ENCODE results near the gene HOXA11. TPM values are rescaled to one million over a fixed set of nuclear protein-coding genes. Genes with fewer than 3 reads are reported as not detected.

The HOXA11 gene
- total RNA-seq, 1 donor from 2014 or later = not detected

DNA sequence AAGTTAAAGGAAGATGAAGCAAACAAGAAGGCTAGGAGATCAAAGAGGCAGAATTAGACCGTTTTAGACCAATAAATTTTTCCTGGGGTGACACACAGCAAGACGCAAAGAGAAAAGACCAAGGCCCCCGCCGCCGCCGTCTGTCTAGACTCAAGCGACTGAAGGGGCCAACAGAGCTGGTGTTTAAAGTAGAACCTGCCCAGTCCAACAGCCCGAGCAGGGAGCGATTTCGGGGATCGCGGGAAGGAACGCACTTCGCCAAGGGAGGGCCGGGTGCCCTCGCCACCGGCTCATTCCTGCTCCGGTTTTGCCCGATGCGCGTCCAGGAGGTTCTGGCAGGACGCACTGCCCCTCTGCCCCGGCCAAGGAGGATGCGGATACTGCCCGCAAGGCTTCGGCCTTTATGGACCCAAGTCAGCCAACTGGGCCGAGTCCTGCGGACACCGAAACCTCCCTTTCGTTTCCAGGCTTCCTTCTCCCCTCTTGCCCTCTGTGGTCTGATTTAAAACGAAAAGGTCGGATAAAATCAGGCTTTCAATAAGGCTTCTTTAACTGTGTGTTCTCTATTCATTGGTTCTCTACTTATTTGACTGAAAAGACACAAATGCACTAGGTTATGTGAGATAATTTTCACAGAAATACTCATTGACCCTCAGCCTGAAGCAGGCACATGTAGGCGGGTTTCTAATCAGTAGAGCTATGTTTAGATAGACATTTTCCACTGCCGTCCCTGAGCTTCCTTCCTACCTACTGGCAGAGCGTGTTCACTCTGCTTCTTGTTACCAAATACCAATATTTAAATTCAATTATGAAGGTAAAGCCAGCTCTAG lies 26.4 kb downstream of the HOXA11 start:
- peak overlapping the region; percentile 37 for H3K4me3 Mint-ChIP-seq
- ATAC-seq (ENCODE audit: low read depth) (no peak), DNase-seq (no peak)
- intact Hi-C loops (cut with micrococcal nuclease) = no loop called here
- peak overlapping the region; percentile 28 for H3K27ac Mint-ChIP-seq
- TF ChIP-seq CTCF (IDR thresholded peaks at IDR 0.05) = no peak
- peaks cover 77% of the 10 kb centered on the region for H3K27me3 Mint-ChIP-seq
- peaks cover 38% of the 10 kb centered on the region for H3K4me1 Mint-ChIP-seq
- POLR2A ChIA-PET = no interaction called here
- no peaks in the 10 kb centered on the region for H3K36me3 Mint-ChIP-seq (ENCODE audit: low read depth)
- CTCF ChIA-PET = interaction anchor here (0.8 to 1.6 kb wide), 8 partner anchors 8 to 1266 kb away, joined by 3 to 8 read pairs (median 4); no protein-coding TSS in a partner anchor
- H3K9me3 Mint-ChIP-seq = no peaks in the 10 kb centered on the region

- Mint-ChIP-seq H3K4me1 (peaks cover 38% of the 10 kb centered on the region), H3K27me3 (peaks cover 76% of the 10 kb centered on the region), H3K27ac (peak overlapping the region; percentile 28), H3K36me3 (ENCODE audit: low read depth) (no peaks in the 10 kb centered on the region), H3K9me3 (no peaks in the 10 kb centered on the region), H3K4me3 (peak overlapping the region; percentile 37)
- intact Hi-C loops (cut with micrococcal nuclease) = loop anchor here (1.0 to 2.0 kb wide), 2 partner anchors 7 to 91 kb away; partner anchors contain the start of gene HOXA9
- ChIA-PET POLR2A (no interaction called here), CTCF (interaction anchor here (1.0 kb wide), 2 partner anchors 471 to 476 kb away, joined by 3 to 4 read pairs; no protein-coding TSS in a partner anchor)
- no peak for TF ChIP-seq CTCF (IDR thresholded peaks at IDR 0.05)
- no peak for ATAC-seq (ENCODE audit: low read depth)
- no peak for DNase-seq
Measured at GRCh38 chr7:27157702-27158431, 27.2 kb downstream of the HOXA11 start.

- Mint-ChIP-seq H3K4me3 (peak overlapping the region; percentile 46), H3K9me3 (no peaks in the 10 kb centered on the region), H3K4me1 (peaks cover 40% of the 10 kb centered on the region), H3K36me3 (ENCODE audit: low read depth) (no peaks in the 10 kb centered on the region), H3K27me3 (peaks cover 77% of the 10 kb centered on the region), H3K27ac (peak overlapping the region; percentile 72)
- no peak for DNase-seq
- no peak for TF ChIP-seq CTCF (IDR thresholded peaks at IDR 0.05)
- ChIA-PET CTCF (interaction anchor here (1.0 kb wide), 2 partner anchors 470 to 475 kb away, joined by 3 to 4 read pairs; no protein-coding TSS in a partner anchor), POLR2A (interaction anchor here (0.8 kb wide), 1 partner anchor 44 kb away, joined by 3 read pairs; no protein-coding TSS in a partner anchor)
- no peak for ATAC-seq (ENCODE audit: low read depth)
- intact Hi-C loops (cut with micrococcal nuclease) = loop anchor here (1.0 to 2.0 kb wide), 2 partner anchors 8 to 92 kb away; partner anchors contain the start of gene HOXA9
Measured at GRCh38 chr7:27156916-27157701, 27.9 kb downstream of the HOXA11 start.

- no peak for TF ChIP-seq CTCF (IDR thresholded peaks at IDR 0.05)
- ChIA-PET CTCF (no interaction called here), POLR2A (interaction anchor here (0.8 kb wide), 1 partner anchor 45 kb away, joined by 3 read pairs; no protein-coding TSS in a partner anchor)
- ATAC-seq (ENCODE audit: low read depth) = no peak
- no peaks in the 10 kb centered on the region for H3K9me3 Mint-ChIP-seq
- peak within 1 kb of the TSS; percentile 46 for H3K4me3 Mint-ChIP-seq
- peaks cover 80% of the 10 kb centered on the region for H3K27me3 Mint-ChIP-seq
- no peaks in the 10 kb centered on the region for H3K36me3 Mint-ChIP-seq (ENCODE audit: low read depth)
- peaks cover 47% of the 10 kb centered on the region for H3K4me1 Mint-ChIP-seq
- DNase-seq = no peak
- intact Hi-C loops (cut with micrococcal nuclease) = loop anchor here (2.0 kb wide), 1 partner anchor 92 kb away; no protein-coding TSS in a partner anchor
- H3K27ac Mint-ChIP-seq = peak within 1 kb of the TSS; percentile 72
Measured at GRCh38 chr7:27156508-27156898, 28.5 kb downstream of the HOXA11 start, which contains the start of gene HOXA7. HOXA7 (minus strand) TSS chr7:27156675; CDS start chr7:27156545, 130 bp downstream.
